Activated CD4-positive, alpha-beta T cell treated with anti-CD3 and anti-CD28 coated beads, Interleukin-10, Interleukin-2, amounts not matched to agents 100 ng/mL and 50 ng/mL, durations not matched to agents 16 hours and 8 hours (primary cell): Measurements from ENCODE around the gene HHLA2.
"Not testable (repeated sequence)": the region's sequence is repeated elsewhere in the genome, so short reads cannot be mapped to it uniquely, and the experiment has no call there.

Experiments used
- DNase-seq: peaks from one replicate; pipeline ENCODE4 v3.0.0-alpha.2; 2020

Gene HHLA2

DNA sequence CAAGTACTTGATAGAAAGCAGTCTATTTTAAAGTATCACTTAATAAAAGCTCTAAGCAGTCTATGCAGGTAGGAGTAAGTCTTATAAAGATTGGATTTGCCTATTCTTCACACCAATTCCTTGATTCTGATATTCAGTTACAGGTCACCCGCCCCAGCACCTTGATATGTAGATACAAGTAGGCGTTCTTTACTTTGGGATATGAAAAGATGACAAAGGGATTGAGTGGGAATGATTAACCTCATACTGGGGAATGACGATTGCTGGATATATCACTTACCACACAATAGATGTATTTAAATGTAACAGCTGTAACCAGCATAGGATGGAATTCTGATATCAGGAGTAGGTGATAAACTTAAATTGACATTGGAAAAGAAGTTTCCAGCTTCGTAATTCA lies 47.1 kb downstream of the HHLA2 start:
- no peak for DNase-seq

DNA sequence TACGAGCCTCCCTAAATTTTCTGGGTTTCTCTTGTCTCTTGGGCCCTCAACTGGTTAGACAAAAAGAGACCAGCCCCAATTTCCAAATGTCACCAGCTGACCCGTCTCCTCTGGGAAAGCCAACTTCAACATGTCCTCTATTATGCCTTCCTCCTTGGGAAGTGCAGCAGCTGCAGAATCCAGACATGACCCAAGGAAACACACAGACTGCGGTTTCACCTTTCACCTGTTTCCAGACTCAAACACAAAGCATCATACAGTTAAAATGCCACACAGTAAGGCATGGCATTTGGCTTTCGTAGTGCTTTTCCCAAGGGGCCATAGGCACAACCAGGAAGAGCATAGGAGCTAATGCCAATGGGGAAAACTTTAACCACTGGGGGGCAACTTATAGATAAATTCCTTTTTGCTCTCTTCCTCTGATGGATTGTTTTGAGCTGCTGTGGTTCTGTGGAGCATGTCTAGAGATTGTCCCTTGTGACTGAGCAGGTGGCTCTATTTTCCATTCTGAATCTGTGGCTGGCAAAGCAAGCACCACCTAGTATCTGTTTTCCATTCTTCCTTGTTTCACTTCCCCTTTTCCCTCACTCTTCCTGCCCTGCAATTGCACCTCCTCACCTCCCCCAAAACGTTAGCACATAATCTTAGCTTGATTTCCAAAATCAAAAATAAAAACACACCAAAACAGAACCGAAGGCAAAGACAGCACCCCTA lies 49.3 kb downstream of the HHLA2 start:
- no peak for DNase-seq

DNA sequence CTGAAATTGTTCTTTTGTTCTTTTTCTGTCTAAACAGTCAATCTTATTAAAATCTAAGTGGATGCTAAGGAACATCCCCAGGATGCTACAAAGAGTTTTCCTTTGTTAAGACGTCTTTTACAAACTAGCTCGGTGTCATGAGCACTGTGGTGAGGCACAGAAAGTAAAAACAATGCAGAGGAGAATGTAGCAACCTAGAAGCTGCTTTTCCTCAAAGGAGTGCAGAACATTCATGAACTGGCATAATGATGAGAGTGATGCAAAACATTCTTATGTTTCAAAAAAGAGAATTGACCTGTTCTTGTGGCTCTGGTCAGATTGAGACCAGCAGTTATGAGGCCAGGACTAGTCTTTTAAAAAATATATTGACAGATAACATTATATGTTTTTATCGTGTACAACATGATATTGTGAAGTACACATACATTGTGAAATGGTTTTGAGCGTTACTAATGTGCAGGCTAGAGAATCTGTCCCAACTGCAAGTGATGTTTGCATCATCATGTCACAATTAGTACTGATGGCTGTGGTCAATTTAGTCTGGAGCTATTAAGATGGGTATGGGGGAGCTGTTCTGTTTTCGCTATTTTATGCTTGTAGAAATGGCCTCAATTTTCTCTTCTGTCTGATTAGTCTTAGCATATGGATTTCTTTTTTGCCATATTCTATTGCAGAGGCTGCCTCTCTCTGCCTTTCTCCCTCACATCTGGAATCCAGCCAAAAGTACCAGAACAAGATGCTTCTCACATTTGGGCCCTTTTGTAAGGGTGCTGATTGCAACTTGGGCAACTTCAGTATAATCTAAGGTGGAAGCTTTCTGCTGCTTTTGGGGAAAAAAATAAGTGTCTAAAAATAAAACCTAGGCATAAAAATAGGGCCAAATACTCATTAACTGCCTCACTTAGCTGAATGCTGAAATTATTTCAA lies 50.2 kb downstream of the HHLA2 start:
- DNase-seq = no peak

DNA sequence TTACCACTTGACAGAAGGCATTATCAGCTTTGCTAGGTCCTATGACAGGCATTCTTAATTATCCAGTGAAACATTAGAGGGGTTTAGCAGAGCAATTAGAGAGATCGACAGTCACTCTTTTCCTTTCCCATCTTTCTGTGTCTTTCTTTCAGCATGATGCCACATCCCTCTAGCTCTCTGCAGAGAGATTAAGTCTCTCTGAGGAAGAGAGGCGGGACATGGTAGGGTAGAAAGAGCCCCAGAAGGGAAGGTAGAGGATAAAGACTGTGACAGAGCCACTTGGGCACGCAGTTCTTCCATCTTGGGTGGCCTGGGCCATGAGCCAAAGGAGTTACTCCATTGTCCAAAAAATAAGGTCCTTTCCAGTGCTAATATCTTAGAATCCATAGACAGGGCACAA lies 55.8 kb downstream of the HHLA2 start:
- DNase-seq = no peak

DNA sequence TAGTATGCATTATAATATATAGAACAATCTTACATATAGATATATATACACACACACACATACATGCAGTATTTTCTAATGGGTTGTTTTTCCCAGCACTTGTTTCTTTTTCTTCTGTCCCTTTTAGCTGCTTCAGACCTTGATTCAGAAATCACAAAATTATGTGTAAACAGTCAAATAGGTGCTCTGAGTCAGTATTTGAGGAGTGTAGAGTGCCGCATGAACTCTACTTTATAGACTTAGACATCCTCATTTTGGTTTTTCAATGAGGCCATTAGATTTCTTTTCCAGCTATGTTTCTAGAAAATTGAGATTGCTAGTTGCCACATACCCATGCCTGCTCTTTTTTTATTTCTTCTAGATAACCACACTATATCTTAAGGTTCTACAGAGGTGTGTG lies 58.2 kb downstream of the HHLA2 start:
- DNase-seq = no peak

DNA sequence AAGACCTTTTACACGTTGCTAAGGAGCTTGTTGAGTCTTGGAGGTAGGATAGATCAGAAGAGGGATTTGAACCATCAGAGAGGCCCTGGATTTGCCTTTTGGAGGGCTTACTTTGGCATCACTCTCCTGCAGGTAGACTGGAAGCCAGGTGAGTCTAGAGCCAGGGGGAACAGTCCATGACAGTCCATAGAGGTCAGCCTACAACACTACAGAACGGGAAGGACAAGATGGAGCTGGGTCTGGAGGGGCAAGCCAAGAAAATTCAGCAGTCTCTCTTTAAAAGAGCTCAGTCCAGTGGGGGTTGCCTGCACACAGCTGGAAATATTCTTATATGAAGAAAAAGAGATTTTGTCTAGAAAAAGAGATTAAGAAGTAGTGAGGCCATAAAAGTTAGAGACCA lies 60.7 kb downstream of the HHLA2 start:
- DNase-seq = no peak

DNA sequence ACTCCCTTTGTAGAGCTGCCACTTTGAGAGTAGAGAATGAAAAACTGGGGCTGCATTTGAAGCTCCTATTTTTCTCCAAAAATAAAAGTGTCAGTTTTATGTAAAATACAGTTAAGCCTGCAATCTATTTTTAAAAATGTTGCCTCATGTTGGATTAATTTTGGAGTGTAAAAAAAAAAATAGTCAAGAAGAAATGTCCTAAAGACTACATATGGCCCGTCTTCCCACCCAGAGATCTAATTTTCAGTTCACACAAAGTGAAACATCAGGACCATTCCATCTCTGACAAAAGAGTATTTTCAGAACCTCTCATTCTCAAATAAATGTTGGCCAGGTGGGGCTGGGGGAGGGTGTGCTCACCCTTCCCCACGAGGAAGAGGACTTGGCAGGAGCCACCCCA lies 62.7 kb downstream of the HHLA2 start:
- DNase-seq = no peak

DNA sequence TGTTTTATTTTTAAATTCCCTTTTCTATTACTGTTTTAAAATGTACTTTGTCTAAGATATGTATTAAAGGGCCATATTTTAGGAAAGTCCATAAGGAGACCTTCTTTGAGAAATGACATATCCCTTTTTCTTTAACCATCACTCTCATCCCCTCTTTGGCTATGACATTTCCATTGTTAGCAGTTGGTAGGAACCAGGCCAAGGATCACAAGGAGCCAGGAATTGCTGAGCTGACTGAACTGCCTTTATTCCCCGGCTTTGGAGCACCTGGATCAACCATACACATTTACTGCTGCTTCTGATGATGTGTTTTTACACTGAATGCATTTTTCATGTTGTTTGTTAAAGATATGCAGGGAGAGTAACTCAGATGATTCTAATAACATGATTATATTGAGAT lies 79.7 kb downstream of the HHLA2 start:
- DNase-seq = no peak

DNA sequence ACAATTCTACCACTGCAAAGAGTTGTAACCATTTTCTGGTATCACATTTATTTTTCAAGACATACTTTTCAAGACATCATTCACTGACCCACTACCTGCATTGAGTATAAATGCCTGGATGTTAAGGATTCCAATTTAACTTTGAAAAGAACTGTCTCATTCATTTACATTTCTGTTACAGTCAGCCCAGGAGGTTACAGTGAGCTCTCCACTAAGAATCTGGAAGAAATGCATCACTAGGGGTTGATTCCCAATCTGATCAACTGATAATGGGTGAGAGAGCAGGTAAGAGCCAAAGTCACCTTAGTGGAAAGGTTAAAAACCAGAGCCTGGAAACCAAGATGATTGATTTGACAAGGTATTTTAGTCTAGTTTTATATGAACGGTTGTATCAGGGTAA lies 81.0 kb downstream of the HHLA2 start:
- DNase-seq = no peak

DNA sequence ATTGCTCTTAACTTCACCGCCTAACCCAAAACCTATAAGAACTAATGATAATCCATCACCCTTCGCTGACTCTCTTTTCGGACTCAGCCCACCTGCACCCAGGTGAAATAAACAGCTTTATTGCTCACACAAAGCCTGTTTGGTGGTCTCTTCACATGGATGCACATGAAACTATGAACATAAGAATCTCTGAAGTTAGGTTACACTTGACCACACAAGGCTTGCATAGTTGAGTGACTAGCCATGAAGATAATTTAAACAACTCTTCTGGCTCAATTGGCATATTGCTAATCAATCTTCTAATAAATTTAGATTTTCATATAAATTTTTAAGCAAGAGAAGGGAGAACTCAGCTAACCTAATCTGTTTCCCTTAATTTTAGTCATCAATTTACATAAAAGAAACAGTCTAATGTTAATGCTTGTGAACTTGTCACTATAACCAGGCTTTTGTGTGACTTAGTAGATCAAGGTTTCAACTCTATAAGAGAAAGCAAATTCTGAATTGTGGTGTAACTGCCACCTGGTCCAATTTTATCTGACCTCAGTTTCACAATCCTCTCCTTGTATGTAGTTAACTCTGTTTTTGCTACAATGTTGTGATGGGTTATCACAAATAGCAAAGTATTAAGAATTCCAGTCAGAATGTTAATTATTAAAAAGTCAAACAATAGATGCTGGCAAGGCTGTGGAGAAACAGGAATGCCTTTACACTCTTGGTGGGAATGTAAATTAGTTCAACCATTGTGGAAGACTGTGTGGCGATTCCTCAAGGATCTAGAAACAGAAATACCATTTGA lies 82.0 kb downstream of the HHLA2 start:
- DNase-seq = no peak

DNA sequence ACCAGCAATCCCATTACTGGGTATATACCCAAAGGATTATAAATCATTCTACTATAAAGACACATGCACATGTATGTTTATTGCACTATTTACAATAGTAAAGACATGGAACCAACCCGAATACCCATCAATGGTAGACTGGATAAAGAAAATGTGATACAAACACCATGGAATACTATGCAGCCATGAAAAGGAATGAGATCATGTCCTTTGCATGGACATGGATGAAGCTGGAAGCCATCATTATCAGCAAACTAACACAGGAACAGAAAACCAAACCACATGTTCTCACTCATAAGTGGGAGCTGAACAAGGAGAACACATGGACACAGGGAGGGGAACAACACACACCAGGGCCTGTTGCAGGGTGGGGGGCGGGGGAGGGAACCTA lies 82.6 kb downstream of the HHLA2 start:
- not testable (repeated sequence) for DNase-seq

DNA sequence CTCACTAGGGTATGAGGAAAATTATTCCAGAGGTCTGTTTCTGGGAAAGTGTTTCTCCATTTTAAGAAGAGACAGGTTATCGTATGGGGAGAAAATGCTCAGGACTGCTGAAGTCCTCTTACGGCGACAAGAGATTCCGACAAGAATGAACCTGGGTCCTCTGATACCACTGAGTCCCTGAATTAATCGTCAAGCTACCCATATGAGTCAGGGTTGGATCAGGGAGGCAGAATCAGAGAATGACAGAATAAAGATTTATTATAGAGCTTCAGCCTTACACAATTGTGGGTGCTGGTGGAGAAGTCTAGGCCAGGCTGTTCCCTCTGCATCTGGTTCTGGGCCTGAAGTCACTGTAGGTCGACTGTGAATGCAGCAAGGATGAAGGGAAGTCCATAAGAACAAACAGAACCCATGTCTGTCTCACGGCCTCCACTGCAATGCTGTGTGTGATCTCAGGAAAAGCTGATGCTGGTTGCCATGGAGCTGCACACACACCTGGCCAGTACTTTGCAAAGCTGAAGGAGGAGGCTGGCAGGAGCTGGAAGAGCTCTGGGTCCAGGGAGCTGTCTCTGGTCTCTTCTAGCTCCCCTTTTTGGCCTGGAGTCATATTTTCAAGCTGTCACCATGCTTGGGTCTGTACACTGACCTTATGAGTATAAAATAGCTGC lies 83.9 kb downstream of the HHLA2 start:
- DNase-seq = peak; percentile 61

DNA sequence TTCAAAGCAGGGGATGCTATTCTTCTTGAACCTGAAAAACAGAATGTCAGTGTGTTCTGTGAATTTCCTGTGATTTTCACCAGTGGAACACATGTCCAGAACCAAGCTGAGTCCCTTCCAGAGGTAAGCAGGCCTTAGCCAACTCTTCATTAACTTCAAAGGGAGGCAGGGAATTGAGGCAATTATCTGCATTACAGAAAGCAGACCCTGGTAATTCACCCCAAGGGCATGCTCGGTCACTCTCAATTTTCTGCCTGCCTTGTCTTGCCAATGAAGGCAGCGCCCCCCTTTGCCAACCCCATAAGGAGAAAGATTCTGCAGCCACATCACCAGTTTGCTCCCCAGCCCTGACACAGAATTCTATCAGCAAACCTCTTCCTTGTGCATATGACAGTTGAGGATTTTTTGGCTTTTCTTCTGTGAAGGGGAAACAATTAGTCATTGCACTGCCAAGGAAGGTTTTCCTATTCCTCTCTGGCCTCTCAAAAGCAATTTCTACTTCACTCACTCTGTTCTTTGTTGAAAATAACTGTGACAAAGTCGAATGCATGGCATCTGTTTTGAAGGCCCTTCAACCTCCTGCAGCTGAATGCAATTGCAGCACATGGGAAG lies 85.3 kb downstream of the HHLA2 start:
- DNase-seq = no peak

DNA sequence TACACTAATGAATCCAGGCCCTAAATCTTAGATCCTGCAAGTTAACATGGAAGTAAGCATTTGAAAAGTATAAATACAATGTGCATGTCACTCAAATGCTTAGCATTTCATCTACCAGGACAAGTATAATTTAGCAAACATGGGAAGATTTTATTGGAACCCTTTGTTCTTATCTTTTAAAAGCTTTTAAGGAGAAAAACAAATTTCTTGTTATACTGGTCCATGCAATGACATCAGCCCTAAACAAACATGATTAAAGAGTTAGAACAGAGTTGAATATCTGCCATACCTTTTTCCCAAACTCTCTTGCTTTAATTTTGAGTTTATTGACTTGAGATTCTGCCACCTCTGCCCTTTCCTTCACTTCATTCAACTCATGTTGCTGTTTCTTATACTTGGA lies 87.0 kb downstream of the HHLA2 start:
- no peak for DNase-seq

DNA sequence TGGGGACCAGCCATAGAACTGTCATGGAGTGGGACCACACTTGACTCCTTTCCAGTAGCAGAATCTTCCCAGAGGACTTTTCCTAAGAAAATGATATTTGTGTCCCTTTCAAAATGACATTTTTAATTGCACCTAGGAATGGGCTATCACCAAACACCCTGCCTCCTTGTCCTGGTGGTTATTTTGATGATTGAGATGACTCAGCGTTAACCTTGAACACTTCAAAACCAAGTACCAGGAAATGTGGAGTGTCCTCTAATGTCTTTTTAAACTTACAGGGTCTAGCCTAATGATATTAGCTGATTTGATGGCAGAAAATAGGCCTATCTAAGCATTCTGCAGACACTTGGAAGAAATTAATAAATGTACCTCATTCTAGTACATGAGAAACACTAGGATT lies 90.7 kb downstream of the HHLA2 start:
- peak; percentile 57 for DNase-seq

DNA sequence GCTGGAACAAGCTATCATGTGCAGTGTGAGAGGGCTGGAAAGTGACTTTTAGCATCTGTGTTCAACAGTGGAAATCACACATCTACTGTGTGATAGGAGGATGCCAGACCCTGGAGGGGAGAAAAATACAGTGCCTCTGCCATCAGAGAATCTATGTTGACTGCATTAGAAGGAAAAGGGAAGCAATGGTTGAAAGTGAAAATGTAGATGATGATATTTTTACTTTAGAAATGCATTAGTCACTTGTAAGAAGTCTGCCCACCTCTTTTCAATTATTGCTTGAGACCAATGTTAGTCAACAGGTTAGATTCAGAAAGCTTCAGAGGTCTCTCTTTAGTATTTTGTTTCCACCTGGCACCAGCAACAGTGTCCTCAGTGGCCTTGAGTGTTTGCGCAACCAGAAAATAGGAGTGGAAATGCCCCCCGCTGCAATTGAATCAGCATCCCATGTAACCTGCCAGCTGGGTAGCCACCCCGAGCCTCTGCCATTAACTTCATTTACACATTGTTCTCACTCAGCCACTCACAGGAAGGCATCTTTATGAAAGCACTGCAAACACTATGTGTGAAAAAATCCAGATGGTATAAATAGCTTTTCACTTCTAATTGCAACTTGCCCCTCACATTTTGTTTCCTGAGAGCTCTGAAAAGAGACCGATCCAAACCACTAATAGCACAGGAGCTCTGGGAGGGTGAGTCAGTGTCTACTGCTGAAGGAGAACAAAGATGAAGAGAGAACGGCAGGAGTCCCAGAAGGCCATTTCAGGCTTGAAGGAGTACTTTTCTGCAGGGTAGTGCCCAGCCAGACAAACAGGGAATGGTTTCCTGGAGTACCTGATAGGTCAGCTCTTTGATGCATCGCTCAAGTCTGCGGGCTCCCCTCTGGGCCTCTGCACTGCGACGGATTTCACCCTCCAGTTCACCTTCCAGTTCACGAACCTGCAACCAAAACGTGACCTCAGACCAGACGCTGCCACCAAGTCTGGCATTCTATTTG lies 92.1 kb downstream of the HHLA2 start:
- peak; percentile 62 for DNase-seq

DNA sequence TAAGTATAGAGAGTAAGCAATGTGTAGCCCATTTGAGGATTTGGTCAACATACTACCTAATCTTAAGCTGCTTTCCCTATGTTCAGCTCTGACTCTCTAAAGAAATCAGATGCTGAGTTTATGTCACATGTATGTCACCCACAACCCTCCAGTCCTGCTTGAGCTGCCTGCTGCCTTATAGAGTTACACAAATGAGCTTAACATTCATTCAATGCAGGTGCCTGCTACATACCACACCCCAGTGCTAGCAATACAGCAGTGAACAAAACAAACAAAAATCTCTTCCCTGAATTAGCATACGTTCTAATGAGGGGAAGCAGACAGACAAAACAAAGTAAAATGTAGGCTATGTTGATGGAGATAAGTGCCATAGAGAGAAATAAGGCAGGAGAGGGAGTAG lies 93.0 kb downstream of the HHLA2 start:
- DNase-seq = no peak

DNA sequence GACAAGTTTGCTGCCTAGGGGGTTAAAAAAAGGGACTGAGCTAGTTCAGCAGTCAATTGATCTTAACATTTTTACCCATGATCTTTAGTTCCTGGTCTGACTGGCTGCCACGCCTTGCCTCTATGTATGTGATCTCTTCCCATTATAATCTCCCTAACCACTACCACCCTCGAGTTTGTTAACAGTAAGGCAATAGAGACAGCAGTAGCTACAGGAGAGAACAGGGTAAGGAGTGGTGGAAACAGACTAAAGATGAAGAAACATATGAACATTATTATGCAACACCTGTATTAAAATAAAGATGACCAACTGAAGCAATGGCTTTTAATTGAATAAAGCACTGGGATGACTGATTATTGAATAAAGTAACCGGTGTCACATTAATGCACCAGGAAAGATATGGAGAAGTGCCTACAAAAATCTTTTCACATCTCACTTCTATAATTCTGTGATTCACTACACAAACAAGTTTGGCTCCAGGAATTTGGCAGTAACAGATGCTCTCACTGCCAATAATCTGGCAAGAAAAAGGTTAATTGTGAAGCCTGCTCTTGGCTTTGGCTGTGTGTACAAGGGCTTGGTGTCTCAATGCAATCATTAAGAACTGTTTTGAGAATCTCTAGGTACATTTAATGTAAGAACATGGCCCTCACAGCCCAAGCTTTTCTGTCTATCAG lies 95.7 kb downstream of the HHLA2 start:
- no peak for DNase-seq

DNA sequence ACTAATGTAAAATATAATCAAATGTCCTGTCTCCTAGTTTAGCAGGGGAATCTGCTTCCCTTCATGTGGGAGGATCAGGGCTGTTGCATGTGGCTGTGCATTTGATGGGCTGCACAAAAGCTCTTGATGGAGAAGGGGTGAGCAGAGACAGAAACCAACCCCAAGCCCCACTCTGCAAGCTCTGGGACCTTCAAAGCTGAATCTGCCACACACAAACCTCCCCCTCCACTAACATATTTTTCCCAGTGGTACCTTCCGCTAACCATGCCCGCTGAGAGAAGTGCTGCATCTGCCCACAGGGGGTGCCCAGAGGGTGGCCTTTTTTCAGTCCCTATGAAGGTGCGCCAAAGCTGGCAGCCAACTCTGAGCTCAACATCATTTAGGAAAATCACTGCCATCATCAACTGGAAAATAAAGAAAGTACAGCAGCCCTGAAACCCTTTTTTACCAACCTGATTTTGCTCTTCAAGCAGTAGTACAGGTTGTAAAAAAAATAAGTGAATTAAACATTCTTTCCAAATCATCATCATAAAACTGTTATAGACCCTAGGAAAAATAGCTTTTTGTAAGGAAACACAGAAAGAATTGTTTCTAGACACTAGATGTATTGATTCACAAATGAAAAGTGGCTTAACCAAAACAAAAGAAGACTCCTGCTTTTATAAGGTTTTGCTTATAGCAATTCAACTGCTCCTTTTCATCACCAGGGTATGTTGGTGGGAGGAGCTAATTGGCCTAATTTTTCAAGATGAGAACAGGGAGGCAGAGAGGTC lies 97.0 kb downstream of the HHLA2 start:
- no peak for DNase-seq

DNA sequence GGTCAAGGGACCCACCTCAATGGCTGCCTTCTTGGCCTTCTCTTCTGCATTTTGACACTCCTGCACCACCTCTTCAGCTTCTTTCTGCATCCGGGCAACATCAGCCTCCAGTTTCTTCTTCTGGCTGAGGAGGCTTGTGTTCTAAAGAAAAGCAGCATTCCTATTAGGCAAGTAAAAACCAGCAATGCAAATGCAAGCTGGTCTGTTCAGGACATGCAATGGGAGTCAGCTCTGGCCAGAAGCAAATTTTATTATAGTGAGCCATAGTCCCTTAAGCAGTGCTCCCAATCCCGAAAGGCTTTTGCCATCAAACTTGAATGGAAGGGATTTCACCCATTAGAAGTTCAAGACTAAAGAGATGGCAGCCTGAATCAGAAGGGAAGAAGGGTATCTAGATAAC lies 97.7 kb downstream of the HHLA2 start:
- no peak for DNase-seq
